Measurements from ENCODE around the gene DPYSL5.

Gene DPYSL5

GRCh38 chr2:26968001-26968400 is 120.1 kb downstream of the DPYSL5 start:
- no peak for DNase-seq (ENCODE audit: low read depth)

- no peak for DNase-seq (ENCODE audit: low read depth)
Measured at GRCh38 chr2:26969077-26969844, 121.3 kb downstream of the DPYSL5 start.

DNA sequence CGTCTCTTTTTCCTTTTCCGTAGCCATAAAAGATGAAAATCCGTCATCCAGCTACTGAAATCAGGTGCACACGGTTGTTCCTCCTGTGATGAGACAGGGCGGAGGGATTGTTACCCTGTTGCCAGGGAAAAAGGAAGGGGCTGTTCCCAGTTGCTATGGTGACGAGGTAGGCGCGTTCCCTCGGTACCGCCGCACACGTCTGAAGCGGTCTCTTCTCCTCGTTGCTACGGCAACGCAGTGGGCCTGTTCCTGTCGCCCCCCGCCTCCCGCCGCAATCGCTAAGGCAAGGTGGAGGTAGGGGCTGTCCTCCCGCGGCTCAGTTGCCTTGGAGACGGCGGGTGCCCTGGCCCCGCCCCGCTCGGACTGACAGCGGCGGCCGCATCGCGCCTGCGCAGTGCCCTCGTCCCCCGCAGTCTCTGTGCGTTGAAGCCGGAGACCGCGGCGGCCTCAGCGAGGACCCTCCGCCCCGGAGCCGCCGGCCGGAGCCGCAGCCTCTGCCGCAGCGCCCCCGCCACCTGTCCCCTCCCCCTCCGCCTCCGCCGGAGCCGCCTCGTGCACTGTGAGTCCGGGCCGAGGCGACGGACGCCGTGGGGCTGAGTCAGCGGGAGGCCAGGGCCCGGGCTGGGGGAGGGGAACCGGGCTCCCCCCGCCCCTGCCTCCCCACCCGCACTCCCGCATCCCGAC is 122.5 kb downstream of the DPYSL5 start, which contains the start of gene MAPRE3:
TSS of gene MAPRE3 (plus strand) at position 394 of the 684 bp plus-strand sequence. CDS start 51,582 bp downstream, outside the sequence.
- DNase-seq (ENCODE audit: low read depth) = peak; percentile 34

DNA sequence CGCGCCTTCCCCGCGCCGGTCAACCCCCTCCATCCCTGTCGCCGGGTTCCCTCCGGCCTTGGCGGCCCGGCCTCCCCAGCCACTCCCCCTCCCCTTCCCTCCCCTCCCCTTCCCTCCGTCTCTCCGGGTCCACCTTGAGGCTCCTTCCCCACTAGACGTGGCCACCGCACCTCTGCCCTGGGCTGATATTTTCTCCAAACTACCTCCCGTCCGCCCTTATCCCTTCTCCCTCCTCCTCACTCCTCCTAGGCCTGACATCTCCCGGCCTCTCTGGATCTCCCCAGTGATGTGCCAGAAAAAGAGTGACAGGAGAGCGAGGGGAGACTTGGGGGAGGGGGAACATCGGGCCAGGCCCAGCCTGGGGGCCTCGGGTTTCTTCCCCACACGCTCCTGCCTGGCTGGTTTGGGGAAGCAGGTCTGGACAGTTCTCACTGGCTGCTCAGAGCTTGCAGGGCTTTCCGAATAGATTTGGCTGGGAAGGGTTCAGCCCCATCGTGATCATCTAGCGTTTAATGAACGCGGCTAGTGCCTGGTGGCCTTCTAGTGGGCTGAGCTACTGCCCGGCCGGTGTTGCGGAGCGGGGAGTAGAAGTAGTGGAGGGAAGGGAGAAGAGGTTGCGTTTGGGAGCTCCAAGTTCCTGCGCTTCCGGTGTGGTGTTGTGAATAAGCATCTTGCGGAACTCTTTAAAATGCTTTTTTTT is 123.1 kb downstream of the DPYSL5 start:
- no peak for DNase-seq (ENCODE audit: low read depth)

DNA sequence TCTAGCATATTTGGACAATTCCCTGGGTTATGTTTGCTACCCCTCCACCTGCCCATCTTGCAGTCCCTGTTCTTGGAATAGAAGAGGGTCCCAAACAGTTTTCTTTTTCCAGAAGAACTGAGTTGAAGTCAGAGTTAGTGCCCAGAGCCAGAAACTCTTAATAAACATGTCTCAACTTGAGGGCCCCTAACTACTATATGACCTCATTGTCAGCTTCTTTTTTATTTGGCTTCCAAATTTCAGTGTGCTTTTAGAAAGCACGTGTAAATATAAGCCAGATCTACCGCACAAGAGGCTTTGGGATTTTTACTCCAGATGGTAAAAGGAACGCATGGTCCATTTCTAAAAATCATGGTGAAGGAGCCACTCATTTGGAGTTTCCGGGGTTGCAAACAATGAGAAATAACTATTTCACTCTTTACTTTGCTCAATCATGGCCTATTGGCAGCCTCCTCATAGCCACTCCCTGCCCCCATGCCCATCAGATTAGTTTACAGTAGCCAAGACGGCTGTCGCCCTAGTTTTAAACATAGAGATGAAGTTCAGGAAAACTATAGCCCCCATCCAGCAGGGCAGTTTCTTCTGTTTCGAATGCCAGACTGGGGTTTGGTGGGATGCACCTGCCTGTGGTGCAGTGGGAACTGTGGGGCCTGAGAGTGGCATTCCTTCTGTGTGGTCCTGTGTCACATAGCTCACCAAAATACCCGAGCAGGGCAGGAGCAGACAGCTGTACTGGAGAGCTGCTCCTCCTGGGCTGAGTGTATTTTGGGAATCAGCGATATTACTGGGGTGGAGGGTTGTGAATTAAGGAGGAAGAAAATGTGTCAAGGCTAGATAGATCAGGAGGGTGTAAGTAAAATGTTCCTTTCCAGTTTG is 124.2 kb downstream of the DPYSL5 start:
- no peak for DNase-seq (ENCODE audit: low read depth)

DNA sequence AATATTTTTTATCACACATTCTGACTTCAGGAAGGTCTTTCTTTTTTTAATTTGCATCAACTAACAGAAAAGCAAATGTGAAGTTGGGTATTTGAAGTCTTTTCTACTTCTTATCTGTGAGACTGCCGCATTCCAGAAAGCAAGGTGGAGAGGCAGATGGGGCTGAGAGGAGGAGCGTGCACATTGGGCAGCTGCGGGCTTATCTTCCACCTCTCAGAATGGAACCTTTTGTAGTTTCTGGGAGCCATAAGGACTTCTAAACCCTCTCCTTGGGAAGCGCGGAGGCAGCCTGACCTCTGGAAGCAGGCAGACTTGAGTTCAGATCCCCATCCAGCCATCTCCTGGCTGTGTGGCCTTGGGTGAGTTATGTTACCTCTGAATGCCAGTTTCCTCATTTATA is 126.4 kb downstream of the DPYSL5 start:
- DNase-seq (ENCODE audit: low read depth) = no peak

DNA sequence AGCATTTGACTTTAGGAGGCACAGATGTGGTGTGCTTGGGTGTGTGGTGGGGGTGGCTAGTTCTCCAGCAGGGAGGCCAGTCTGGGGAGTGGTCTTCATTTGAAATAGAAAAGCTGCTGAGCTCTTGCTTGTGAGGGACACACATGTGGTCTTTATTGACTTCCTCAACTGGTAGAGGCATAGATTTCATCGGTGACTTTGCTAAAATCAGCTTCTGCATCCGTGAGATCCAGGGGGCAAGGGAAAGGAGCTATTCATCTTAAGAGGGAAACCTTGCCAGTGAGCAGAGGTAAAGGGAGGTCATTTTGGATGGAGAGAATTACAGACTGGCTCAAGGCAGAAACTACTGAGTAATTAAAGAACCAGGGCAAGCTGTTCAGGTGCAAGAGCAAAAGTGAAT is 127.2 kb downstream of the DPYSL5 start:
- DNase-seq (ENCODE audit: low read depth) = no peak

DNA sequence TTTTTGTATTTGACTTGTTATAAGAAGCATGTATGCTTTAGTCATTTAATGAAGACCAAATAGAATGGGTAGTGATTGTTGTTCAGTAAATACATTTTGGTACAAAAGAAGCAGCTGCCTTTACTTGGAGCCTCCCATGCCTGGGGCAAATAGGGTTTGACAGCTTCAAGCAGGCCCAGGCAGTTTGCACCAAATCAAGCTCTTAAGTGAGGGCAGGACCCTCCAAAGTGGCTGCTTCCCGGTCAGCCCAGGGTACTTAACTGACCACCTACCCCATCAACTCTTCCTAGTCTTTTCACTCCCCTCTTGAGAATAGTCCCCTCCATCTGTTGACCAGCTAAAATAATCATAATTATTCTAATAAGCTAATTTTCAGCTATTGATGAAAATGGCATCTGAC is 127.7 kb downstream of the DPYSL5 start:
- DNase-seq (ENCODE audit: low read depth) = no peak

DNA sequence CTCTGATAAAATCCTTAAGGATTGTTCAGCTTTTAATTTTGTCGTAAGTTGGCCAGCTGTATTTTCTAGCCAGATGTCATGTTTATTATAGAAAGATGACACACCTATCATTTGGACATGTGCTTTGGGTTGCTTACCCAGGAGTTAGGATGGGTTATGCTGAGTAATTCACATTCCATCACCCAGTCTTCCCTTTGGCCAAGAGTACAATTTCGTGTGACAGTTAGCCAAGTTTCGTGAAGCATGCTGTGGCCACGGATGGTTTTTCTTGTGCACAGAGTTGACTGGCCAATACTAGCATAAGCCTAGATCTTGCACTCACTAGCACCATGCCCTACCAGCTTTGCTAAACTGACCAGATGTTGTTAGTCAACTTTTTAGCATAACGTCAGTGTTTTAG is 128.3 kb downstream of the DPYSL5 start:
- DNase-seq (ENCODE audit: low read depth) = peak; percentile 61

DNA sequence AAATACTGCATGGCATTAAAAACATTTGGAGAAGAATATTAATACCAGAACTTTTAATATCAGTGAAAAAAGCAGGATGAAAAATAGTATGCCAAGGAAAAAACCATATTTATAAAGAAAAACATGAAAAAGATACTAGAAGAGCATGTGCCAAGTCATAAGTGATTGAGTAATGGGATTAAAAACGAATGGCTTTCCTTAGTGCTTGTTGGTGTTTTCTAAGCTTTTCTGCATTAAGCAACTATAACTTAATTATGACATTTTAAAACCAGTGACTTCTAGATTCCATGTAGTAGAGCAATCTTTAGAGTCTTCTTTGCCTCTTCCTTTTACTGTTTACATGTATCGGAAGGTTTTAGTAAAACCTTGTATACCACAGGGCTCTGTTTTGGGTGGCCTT is 129.1 kb downstream of the DPYSL5 start:
- DNase-seq (ENCODE audit: low read depth) = no peak

GRCh38 chr2:26978061-26978596 is 130.2 kb downstream of the DPYSL5 start:
- no peak for DNase-seq (ENCODE audit: low read depth)

DNA sequence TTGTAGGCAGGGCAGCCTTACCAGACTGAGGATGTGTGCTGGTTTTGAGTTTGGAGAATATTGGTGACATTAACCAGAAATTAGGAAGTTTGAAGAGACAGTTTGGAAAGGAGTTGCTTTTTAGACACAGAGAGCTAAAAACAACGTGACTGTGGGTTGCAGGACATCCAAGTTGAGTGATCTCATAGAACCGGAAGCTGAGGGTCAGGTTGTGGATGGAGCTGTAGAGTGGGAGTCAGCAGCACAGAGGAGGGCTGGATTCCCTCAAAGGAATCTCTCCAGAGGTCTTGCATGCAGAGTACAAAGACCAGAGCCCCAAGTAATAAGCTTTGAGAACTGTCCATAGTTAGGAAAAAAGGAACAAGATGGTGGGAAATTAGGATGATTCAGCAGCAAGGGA is 131.8 kb downstream of the DPYSL5 start:
- DNase-seq (ENCODE audit: low read depth) = no peak

DNA sequence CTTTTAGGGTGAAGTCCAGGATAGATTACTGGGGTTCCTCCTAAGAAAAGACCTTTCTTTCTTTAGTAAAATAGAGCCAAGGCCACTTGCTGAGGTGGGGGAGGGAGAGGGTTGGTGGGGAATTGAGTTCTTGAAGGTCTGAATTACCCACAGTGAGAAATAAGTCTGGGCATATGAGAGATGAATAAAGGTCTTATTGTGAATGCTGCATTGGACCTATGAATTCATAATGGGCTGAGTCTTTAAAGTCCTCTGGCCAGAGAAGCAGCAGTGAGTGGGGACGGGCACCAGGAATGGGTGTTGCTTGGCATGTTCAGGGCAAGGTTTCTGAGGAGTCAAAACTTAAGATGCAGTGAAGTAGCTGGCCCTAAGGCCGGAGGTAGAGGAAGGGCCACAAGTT is 133.0 kb downstream of the DPYSL5 start:
- no peak for DNase-seq (ENCODE audit: low read depth)

DNA sequence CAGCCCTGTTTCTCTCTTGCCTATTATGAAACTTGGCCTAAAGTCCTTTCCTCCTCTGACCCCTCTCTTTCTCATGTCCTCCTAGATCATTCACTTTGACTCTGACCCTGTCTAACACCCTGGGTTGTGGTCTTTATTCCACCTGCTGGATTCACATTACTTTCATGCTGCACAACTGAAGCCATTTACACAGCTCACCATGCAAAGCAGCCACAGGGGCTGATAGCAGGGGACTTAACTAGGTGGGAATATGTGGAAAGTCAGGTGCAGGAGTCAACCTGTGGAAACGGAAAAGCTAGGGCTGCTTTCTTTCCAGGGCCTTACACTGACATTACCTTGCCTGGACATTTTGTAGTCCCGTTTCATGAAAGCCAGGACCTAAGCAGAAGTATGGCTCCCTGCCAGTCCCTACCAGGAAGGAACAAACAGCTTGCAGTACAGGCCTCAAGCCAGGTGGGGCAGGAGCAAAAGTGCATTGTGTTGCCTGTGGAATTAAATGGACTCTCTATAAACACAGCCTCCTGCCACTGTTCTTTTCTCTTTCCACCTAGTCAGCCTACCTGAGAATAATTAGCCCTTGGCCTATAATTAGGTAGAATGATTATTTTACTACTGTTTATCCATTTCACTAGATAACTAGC is 134.3 kb downstream of the DPYSL5 start:
- no peak for DNase-seq (ENCODE audit: low read depth)

- DNase-seq (ENCODE audit: low read depth) = no peak
Measured at GRCh38 chr2:26983746-26984145, 135.8 kb downstream of the DPYSL5 start.

GRCh38 chr2:26985807-26986206 is 137.9 kb downstream of the DPYSL5 start:
- no peak for DNase-seq (ENCODE audit: low read depth)

DNA sequence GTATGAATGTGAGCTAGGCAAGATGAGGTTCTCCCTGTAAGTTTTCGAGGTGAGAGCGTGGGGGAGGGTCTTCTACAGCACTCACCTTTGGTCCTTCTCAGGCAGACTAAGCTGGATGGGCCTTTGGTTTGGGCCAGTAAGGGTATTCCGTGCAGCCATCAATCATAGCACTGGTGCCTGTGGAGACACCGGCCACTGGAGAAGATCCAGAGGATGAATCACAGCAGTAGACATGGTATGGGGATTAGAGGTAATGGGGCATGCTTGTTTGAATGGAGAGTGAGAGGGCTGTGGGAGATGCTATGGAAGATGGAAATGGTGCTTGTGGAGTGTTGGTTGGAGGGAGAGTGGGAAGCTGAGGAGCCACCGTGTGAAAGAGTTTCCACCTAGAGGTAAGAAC is 138.6 kb downstream of the DPYSL5 start:
- no peak for DNase-seq (ENCODE audit: low read depth)

- peak; percentile 32 for DNase-seq (ENCODE audit: low read depth)
Measured at GRCh38 chr2:26988058-26988860, 140.3 kb downstream of the DPYSL5 start.

- DNase-seq (ENCODE audit: low read depth) = no peak
Measured at GRCh38 chr2:26989156-26989555, 141.2 kb downstream of the DPYSL5 start.

DNA sequence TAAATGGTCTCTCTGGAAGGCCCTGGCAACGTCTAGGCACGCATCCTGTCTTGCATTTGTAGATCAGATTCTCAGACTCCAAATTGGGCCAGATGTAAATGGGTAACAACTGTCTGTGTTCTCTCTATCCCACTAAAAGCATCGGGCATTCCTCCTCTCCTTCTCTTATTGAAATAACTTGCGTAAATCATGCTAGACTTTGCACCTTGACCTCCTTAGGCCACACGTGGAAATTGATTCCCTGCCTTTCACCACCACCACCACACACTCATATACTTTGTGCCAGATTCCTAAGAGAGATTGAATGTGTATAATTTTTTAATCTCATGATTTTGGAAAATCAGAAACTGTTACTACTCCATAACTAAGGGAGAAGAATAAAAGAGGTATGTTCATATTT is 143.8 kb downstream of the DPYSL5 start:
- no peak for DNase-seq (ENCODE audit: low read depth)

Measured in GM04504 (cell line).